Measurements from ENCODE around the gene FYB1. TPM values are rescaled to one million over a fixed set of nuclear protein-coding genes. Genes with fewer than 3 reads are reported as not detected.

The FYB1 gene
- total RNA-seq, 1 experiment from 2014 or later, result 10.5 TPM

- no peaks in the 10 kb centered on the region for H3K27me3 ChIP-seq (ENCODE audit: insufficient read depth, low read depth)
- peak within 1 kb of the TSS; percentile 96 for H3K27ac ChIP-seq
- peak within 1 kb of the TSS; percentile 93 for H3K4me3 ChIP-seq
- DNase-seq, result peak; percentile 67 to 99
- intact Hi-C loops (cut with micrococcal nuclease; ENCODE audit: unreplicated experiment), result loop anchor here (1.0 to 5.0 kb wide), 3 partner anchors 75 to 121 kb away; no protein-coding TSS in a partner anchor
- POLR2A ChIA-PET (ENCODE audit: unreplicated experiment), result no interaction called here
- peak within 1 kb of the TSS; percentile 97 for H3K4me2 ChIP-seq
- TF ChIP-seq EZH2 (IDR thresholded peaks at IDR 0.05; ENCODE audit: low read depth) (no peak), CTCF (conservative IDR thresholded peaks at IDR 0.05) (no peak)
- CTCF ChIA-PET, result interaction anchor here (0.6 kb wide), 1 partner anchor 207 kb away, joined by 5 read pairs; no protein-coding TSS in a partner anchor
- H3K36me3 ChIP-seq (ENCODE audit: low read depth), result peaks cover 15% of the 10 kb centered on the region
- peaks cover 68% of the 10 kb centered on the region for H3K79me2 ChIP-seq (ENCODE audit: low read depth)
- 0 out of 2 replicates have a peak, but pooled peaks cover 4% of the 10 kb centered on the region for H3K9me3 ChIP-seq (ENCODE audit: insufficient read depth, low read depth)
- BruUV-seq (replicated peaks), result no TSS peak
- H3K9me2 ChIP-seq (ENCODE audit: insufficient read depth), result no peaks in the 10 kb centered on the region
- H3K4me1 ChIP-seq (replicated peaks; ENCODE audit: insufficient read depth), result peaks cover 41% of the 10 kb centered on the region
- H2AFZ ChIP-seq, result peak within 1 kb of the TSS; percentile 69
- peaks cover 1% of the 10 kb centered on the region; the same call in 1 of the 2 replicates for H4K20me1 ChIP-seq (ENCODE audit: insufficient read depth)
- peaks cover 41% of the 10 kb centered on the region for H3F3A ChIP-seq (ENCODE audit: insufficient read depth, low read depth)
Measured at GRCh38 chr5:39074017-39074814, 145.1 kb downstream of the FYB1 start, which contains the start of gene RICTOR. RICTOR (minus strand) TSS chr5:39074399; CDS start chr5:39074377, 22 bp downstream.

GRCh38 chr5:39073767-39074016 lies 145.7 kb downstream of the FYB1 start:
- Histone ChIP-seq H3K4me2 (peak overlapping the region; percentile 89), H3F3A (ENCODE audit: insufficient read depth, low read depth) (peaks cover 41% of the 10 kb centered on the region), H3K9me2 (ENCODE audit: insufficient read depth) (no peaks in the 10 kb centered on the region), H3K9me3 (ENCODE audit: insufficient read depth, low read depth) (0 out of 2 replicates have a peak, but pooled peaks cover 4% of the 10 kb centered on the region), H4K20me1 (ENCODE audit: insufficient read depth) (peaks cover 7% of the 10 kb centered on the region; the same call in 1 of the 2 replicates), H3K4me3 (peak overlapping the region; percentile 93), H3K36me3 (ENCODE audit: low read depth) (peaks cover 20% of the 10 kb centered on the region), H2AFZ (peak overlapping the region; percentile 55; the same call in 1 of the 2 replicates), H3K27me3 (ENCODE audit: insufficient read depth, low read depth) (no peaks in the 10 kb centered on the region), H3K79me2 (ENCODE audit: low read depth) (peaks cover 73% of the 10 kb centered on the region), H3K27ac (peak overlapping the region; percentile 96), H3K4me1 (replicated peaks; ENCODE audit: insufficient read depth) (peaks cover 41% of the 10 kb centered on the region)
- ChIA-PET POLR2A (ENCODE audit: unreplicated experiment) (interaction anchor here (0.6 kb wide), 1 partner anchor 151 kb away, joined by 3 read pairs; no protein-coding TSS in a partner anchor), CTCF (no interaction called here)
- no TSS peak for BruUV-seq (replicated peaks)
- DNase-seq, result no peak
- intact Hi-C loops (cut with micrococcal nuclease; ENCODE audit: unreplicated experiment), result loop anchor here (1.0 to 5.0 kb wide), 3 partner anchors 75 to 122 kb away; no protein-coding TSS in a partner anchor
- no peak for TF ChIP-seq EZH2 (IDR thresholded peaks at IDR 0.05; ENCODE audit: low read depth)

- Histone ChIP-seq H3K27ac (peak overlapping the region; percentile 96), H2AFZ (peak overlapping the region; percentile 55), H3K4me2 (peak overlapping the region; percentile 89), H3K79me2 (ENCODE audit: low read depth) (peaks cover 79% of the 10 kb centered on the region), H3K9me3 (ENCODE audit: insufficient read depth, low read depth) (0 out of 2 replicates have a peak, but pooled peaks cover 4% of the 10 kb centered on the region), H4K20me1 (ENCODE audit: insufficient read depth) (peaks cover 7% of the 10 kb centered on the region; the same call in 1 of the 2 replicates), H3K36me3 (ENCODE audit: low read depth) (peaks cover 26% of the 10 kb centered on the region), H3K27me3 (ENCODE audit: insufficient read depth, low read depth) (no peaks in the 10 kb centered on the region), H3K4me1 (replicated peaks; ENCODE audit: insufficient read depth) (peaks cover 41% of the 10 kb centered on the region), H3K4me3 (peak overlapping the region; percentile 93), H3F3A (ENCODE audit: insufficient read depth, low read depth) (peaks cover 39% of the 10 kb centered on the region), H3K9me2 (ENCODE audit: insufficient read depth) (no peaks in the 10 kb centered on the region)
- ChIA-PET CTCF (no interaction called here), POLR2A (ENCODE audit: unreplicated experiment) (interaction anchor here (0.5 to 0.6 kb wide), 3 partner anchors 19 to 151 kb away, joined by 3 to 5 read pairs (median 3); no protein-coding TSS in a partner anchor)
- peak; percentile 29; the same call in 1 of the 2 replicates for TF ChIP-seq CTCF (conservative IDR thresholded peaks at IDR 0.05)
- TF ChIP-seq EZH2 (IDR thresholded peaks at IDR 0.05; ENCODE audit: low read depth), result no peak
- peak; percentile 71 to 82 for DNase-seq
- no TSS peak for BruUV-seq (replicated peaks)
- intact Hi-C loops (cut with micrococcal nuclease; ENCODE audit: unreplicated experiment), result loop anchor here (5.0 kb wide), 1 partner anchor 81 kb away; no protein-coding TSS in a partner anchor
Measured at GRCh38 chr5:39072925-39073766, 146.2 kb downstream of the FYB1 start.
